B cell (primary cell): ENCODE data around the gene PTPRT. TPM values are rescaled to one million over a fixed set of nuclear protein-coding genes. Genes with fewer than 3 reads are reported as not detected.

Experiments used
- ATAC-seq: fragments of 200-7000 bp; cut with Tn5 transposase; one replicate; pipeline ENCODE4 v1.10.0; 2021; ENCODE audit warnings: low read depth, mild to moderate bottlenecking, moderate number of reproducible peaks, moderate library complexity
- CTCF ChIA-PET: fragments of 350-600 bp; sonication (Branson Sonifier 250); formaldehyde crosslinking; loops from one replicate; lab custom pipeline; 2021; ENCODE audit warnings: antibody characterized with exemption, inconsistent platforms; lab: Charles Lee
- POLR2A ChIA-PET: fragments of 350-600 bp; sonication (Branson Sonifier 250); formaldehyde crosslinking; loops from one replicate; lab custom pipeline; 2021; ENCODE audit warnings: antibody characterized with exemption; lab: Charles Lee
- DNase-seq: peaks from one replicate; pipeline ENCODE4 v3.0.0; 2013
- H2AFZ ChIP-seq: 2 replicates; pipeline ENCODE4 v1.6.1; 2012; ENCODE audit warnings: mild to moderate bottlenecking, low read depth, low read length; ENCODE audit not compliant: insufficient read depth, poor library complexity, severe bottlenecking
- H3K27ac ChIP-seq, 2 donors: 1 replicate in 1 of 2; 2 replicates in 1 of 2; pipeline ENCODE4 v1.5.1; 2012 to 2013; ENCODE audit warnings: low read length in 2 of 2, mild to moderate bottlenecking in 2 of 2, moderate library complexity in 1 of 2
- H3K27me3 ChIP-seq, 4 experiments: fragments of 200-600 bp in 1 of 4; sonication (generic) in 1 of 4; replicated peaks in 1 of 4; 1 replicate in 2 of 4; 2 replicates in 2 of 4; pipeline versions ENCODE4 v1.6.1 to v1.7.0; 2013 to 2016; ENCODE audit warnings: low read length in 3 of 4, mild to moderate bottlenecking in 2 of 4, mixed read lengths in 1 of 4, moderate library complexity in 1 of 4; ENCODE audit not compliant: insufficient read depth in 4 of 4, control insufficient read depth in 3 of 4; ENCODE audit errors: control extremely low read depth in 1 of 4
- H3K36me3 ChIP-seq, 2 experiments: replicated peaks in 1 of 2; 1 replicate in 1 of 2; 2 replicates in 1 of 2; pipeline versions ENCODE4 v1.6.1 to v1.7.1; 2013; ENCODE audit warnings: low read length in 1 of 2; ENCODE audit not compliant: insufficient read depth in 2 of 2, control insufficient read depth in 1 of 2; ENCODE audit errors: control extremely low read depth in 1 of 2, extremely low read depth in 1 of 2
- H3K4me1 ChIP-seq, 2 donors: fragments of 200-600 bp in 1 of 2; sonication (generic) in 1 of 2; 1 replicate in 1 of 2; 2 replicates in 1 of 2; pipeline versions ENCODE4 v1.5.1 to v1.6.1; 2013 to 2017; ENCODE audit warnings: low read length in 2 of 2; ENCODE audit not compliant: control insufficient read depth in 2 of 2, insufficient read depth in 2 of 2
- H3K4me2 ChIP-seq: replicated peaks from 2 replicates; pipeline ENCODE3; 2012; ENCODE audit warnings: mild to moderate bottlenecking, low read depth, low read length; ENCODE audit not compliant: poor library complexity, severe bottlenecking
- H3K4me3 ChIP-seq, 5 experiments: fragments of 200-600 bp in 1 of 5; sonication (generic) in 1 of 5; 1 replicate in 3 of 5; 2 replicates in 2 of 5; pipeline versions ENCODE4 v1.5.1 to v1.7.0; 2011 to 2016; ENCODE audit warnings: low read length in 4 of 5, mild to moderate bottlenecking in 4 of 5, low read depth in 2 of 5, control low read depth in 1 of 5, moderate library complexity in 1 of 5; ENCODE audit not compliant: insufficient read depth in 1 of 5; ENCODE audit errors: control extremely low read depth in 1 of 5, extremely low read depth in 1 of 5
- H3K79me2 ChIP-seq: fragments of 200-600 bp; sonication (generic); one replicate; pipeline ENCODE4 v1.6.0; 2016; ENCODE audit warnings: low read length; ENCODE audit not compliant: control insufficient read depth, insufficient read depth
- H3K9ac ChIP-seq: fragments of 200-600 bp; sonication (generic); 2 replicates; pipeline ENCODE4 v1.6.1; 2017; ENCODE audit warnings: mild to moderate bottlenecking, low read length, moderate library complexity
- H3K9me3 ChIP-seq, 3 donors: one replicate each; pipeline versions ENCODE4 v1.6.1 to v1.7.1; 2013; ENCODE audit warnings: low read length in 2 of 3; ENCODE audit not compliant: control insufficient read depth in 2 of 3, insufficient read depth in 1 of 3; ENCODE audit errors: control extremely low read depth in 1 of 3
- H4K20me1 ChIP-seq: 2 replicates; pipeline ENCODE4 v1.6.0; 2012; ENCODE audit warnings: mild to moderate bottlenecking, low read length; ENCODE audit not compliant: insufficient read depth, control insufficient read depth, poor library complexity, severe bottlenecking
- H3K27ac Mint-ChIP-seq: one replicate; pipeline ENCODE4 v1.8.0; 2021; ENCODE audit warnings: mixed read lengths
- H3K27me3 Mint-ChIP-seq: one replicate; pipeline ENCODE4 v1.8.0; 2021; ENCODE audit warnings: mixed read lengths
- H3K4me1 Mint-ChIP-seq: one replicate; pipeline ENCODE4 v1.8.0; 2021; ENCODE audit warnings: mixed read lengths
- H3K4me3 Mint-ChIP-seq: one replicate; pipeline ENCODE4 v1.8.0; 2021; ENCODE audit warnings: mixed read lengths
- H3K9me3 Mint-ChIP-seq: one replicate; pipeline ENCODE4 v1.8.0; 2022; ENCODE audit warnings: mixed read lengths; ENCODE audit not compliant: insufficient read depth
- EZH2 ChIP-seq: IDR thresholded peaks from 2 replicates; pipeline ENCODE4 v1.6.1; 2012; ENCODE audit warnings: borderline replicate concordance, low read depth, mild to moderate bottlenecking, moderate library complexity, low read length; ENCODE audit not compliant: insufficient read depth, poor library complexity, severe bottlenecking
- WGBS: methylation state at CpG from one replicate; pipeline ENCODE4 v1.1.5; 2013; ENCODE audit warnings: missing lambda C conversion rate; ENCODE audit not compliant: insufficient coverage; 5-methylcytosine and 5-hydroxymethylcytosine counted together
- intact Hi-C: fragments of 100-400 bp; cut with micrococcal nuclease; formaldehyde crosslinking; loops from one replicate; pipeline ENCODE4 v1.10.0; 2022
- polyA plus RNA-seq: library from polyadenylated mRNA; depleted of rRNA; stranded (reverse); fragments of >200 nt; gene quantifications from 2 replicates; pipeline ENCODE4 v1.2.3, GENCODE V29; 2012
- total RNA-seq, 2 donors: library from RNA; stranded (reverse); fragments of 120-200 nt in 1 of 2; gene quantifications; 1 replicate in 1 of 2; 2 replicates in 1 of 2; pipeline versions ENCODE4 v1.2.3 to v1.2.4, GENCODE V29; 2013 to 2022
- TF ChIP-seq, protein P1 (sequence below): fragments of 200-600 bp; IDR thresholded peaks from one replicate; pipeline ENCODE4 v1.8.0; 2022; ENCODE audit warnings: antibody characterized with exemption, mild to moderate bottlenecking

Gene PTPRT
- total and polyA plus RNA-seq, 2 donors (not counting 1 experiment from before 2014, with no cell fraction given), result not detected

DNA sequence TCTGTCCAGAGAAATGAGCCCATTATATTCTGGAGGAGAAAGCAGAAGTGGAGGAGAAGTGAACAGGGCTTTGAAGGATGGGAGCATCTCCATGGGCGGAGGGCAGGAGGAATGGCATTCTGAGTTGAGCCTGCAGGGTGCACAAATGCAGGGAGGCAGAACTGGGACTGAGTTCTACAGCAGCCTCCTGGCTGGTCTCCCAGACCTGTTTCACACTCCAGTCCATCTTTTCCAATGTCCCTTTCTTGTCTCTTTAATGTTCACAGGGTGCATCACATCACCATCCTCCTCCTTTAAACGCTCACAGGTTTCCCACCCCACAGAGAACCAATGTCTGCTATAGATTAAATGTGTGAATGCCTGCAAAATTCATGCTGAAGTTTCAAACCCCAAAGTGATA, 302.9 kb downstream of the PTPRT start:
- no peaks in the 10 kb centered on the region for H4K20me1 ChIP-seq
- ATAC-seq (no peak), DNase-seq (no peak)
- no peak overlapping the region for H3K27ac ChIP-seq
- H3K27ac Mint-ChIP-seq, result no peak overlapping the region
- H3K4me3 ChIP-seq, result no peak overlapping the region
- H3K4me1 ChIP-seq, result no peaks in the 10 kb centered on the region
- no peak overlapping the region for H2AFZ ChIP-seq
- ChIA-PET POLR2A (no interaction called here), CTCF (no interaction called here)
- no peak overlapping the region for H3K4me2 ChIP-seq
- TF ChIP-seq EZH2, result no peak
- TF ChIP-seq, protein P1, sequence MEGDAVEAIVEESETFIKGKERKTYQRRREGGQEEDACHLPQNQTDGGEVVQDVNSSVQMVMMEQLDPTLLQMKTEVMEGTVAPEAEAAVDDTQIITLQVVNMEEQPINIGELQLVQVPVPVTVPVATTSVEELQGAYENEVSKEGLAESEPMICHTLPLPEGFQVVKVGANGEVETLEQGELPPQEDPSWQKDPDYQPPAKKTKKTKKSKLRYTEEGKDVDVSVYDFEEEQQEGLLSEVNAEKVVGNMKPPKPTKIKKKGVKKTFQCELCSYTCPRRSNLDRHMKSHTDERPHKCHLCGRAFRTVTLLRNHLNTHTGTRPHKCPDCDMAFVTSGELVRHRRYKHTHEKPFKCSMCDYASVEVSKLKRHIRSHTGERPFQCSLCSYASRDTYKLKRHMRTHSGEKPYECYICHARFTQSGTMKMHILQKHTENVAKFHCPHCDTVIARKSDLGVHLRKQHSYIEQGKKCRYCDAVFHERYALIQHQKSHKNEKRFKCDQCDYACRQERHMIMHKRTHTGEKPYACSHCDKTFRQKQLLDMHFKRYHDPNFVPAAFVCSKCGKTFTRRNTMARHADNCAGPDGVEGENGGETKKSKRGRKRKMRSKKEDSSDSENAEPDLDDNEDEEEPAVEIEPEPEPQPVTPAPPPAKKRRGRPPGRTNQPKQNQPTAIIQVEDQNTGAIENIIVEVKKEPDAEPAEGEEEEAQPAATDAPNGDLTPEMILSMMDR, result no peak
- no peaks in the 10 kb centered on the region for H3K9me3 ChIP-seq
- intact Hi-C loops, result no loop called here
- H3K79me2 ChIP-seq, result no peaks in the 10 kb centered on the region
- H3K36me3 ChIP-seq, result no peaks in the 10 kb centered on the region
- no peak overlapping the region for H3K4me3 Mint-ChIP-seq
- no peaks in the 10 kb centered on the region for H3K4me1 Mint-ChIP-seq
- no CpG with 5 or more reads among the region's 2 CpGs for WGBS
- H3K27me3 ChIP-seq, result no peaks in the 10 kb centered on the region
- H3K9ac ChIP-seq, result no peak overlapping the region
- H3K27me3 Mint-ChIP-seq, result no peaks in the 10 kb centered on the region
- peaks cover 3% of the 10 kb centered on the region for H3K9me3 Mint-ChIP-seq

DNA sequence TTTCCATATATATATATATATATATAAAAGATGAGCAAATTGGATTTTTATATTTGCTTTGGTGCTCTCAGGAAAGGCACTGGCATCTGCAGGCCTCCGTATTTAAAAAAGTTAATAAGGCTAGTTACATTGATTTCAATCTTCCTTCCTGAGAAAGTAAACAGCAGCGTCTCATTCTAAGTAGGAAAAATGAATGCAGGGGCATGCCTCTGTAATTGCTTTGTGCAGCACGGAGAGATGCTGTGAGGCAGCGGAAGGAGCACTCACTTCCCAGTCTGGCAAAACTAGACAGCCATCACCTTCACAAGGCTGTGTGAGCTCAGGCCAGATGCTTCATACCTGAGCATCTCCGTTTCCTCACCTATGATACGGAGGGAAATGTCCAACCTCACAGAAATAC, 303.7 kb downstream of the PTPRT start:
- no peak overlapping the region for H3K4me3 Mint-ChIP-seq
- no peaks in the 10 kb centered on the region for H3K4me1 Mint-ChIP-seq
- peaks cover 3% of the 10 kb centered on the region for H3K9me3 Mint-ChIP-seq
- H3K36me3 ChIP-seq, result no peaks in the 10 kb centered on the region
- H3K9ac ChIP-seq, result no peak overlapping the region
- H3K79me2 ChIP-seq, result no peaks in the 10 kb centered on the region
- WGBS, result 82% methylated on average over 2 of the region's 6 CpGs
- H3K9me3 ChIP-seq, result no peaks in the 10 kb centered on the region
- no peak overlapping the region for H3K4me2 ChIP-seq
- no peak overlapping the region for H3K27ac Mint-ChIP-seq
- POLR2A ChIA-PET, result no interaction called here
- no peak overlapping the region for H3K4me3 ChIP-seq
- H3K27ac ChIP-seq, result no peak overlapping the region
- no peaks in the 10 kb centered on the region for H3K27me3 Mint-ChIP-seq
- H3K4me1 ChIP-seq, result no peaks in the 10 kb centered on the region
- ATAC-seq, result no peak
- H4K20me1 ChIP-seq, result no peaks in the 10 kb centered on the region
- DNase-seq, result no peak
- intact Hi-C loops, result no loop called here
- CTCF ChIA-PET, result no interaction called here
- no peak overlapping the region for H2AFZ ChIP-seq
- no peaks in the 10 kb centered on the region for H3K27me3 ChIP-seq
- TF ChIP-seq, protein P1, result no peak
- no peak for TF ChIP-seq EZH2
